H1 (cell line): ENCODE measurements around the gene INTS15. TPM values are rescaled to one million over a fixed set of nuclear protein-coding genes. Genes with fewer than 3 reads are reported as not detected.

ENCODE experiments used
- CTCF ChIA-PET: fragments of 300-600 bp; sonication (Branson Sonifier 250); formaldehyde crosslinking; loops from one replicate; lab custom pipeline; 2021; ENCODE audit not compliant: partially characterized antibody; lab: Charles Lee
- POLR2A ChIA-PET: fragments of 300-600 bp; sonication (Branson Sonifier 250); formaldehyde crosslinking; loops from one replicate; lab custom pipeline; 2021; ENCODE audit warnings: inconsistent platforms; ENCODE audit not compliant: partially characterized antibody; lab: Charles Lee
- DNase-seq, 2 experiments: peaks; one replicate each; pipeline versions ENCODE4 v3.0.0 to v3.0.0-alpha.2; 2010 to 2022; ENCODE audit warnings: low spot score in 2 of 2, low read depth in 1 of 2, mixed read lengths in 1 of 2
- FAIRE-seq: peaks from 2 replicates; lab custom pipeline; 2011; peaks lifted over from hg19 to GRCh38; lab: Jason Lieb, UNC
- H2AFZ ChIP-seq: 2 replicates; pipeline ENCODE4 v1.8.1; 2012; ENCODE audit warnings: low read length, inconsistent platforms
- H2AK5ac ChIP-seq: 2 replicates; pipeline ENCODE4 v1.6.1; 2013; ENCODE audit warnings: low read depth, low read length
- H2BK120ac ChIP-seq: replicated peaks from 2 replicates; pipeline ENCODE3; 2013; ENCODE audit warnings: low read depth, low read length, inconsistent platforms
- H2BK12ac ChIP-seq: 2 replicates; pipeline ENCODE4 v1.6.1; 2013; ENCODE audit warnings: low read depth, low read length
- H2BK15ac ChIP-seq: 2 replicates; pipeline ENCODE4 v1.6.1; 2013; ENCODE audit warnings: low read length
- H2BK20ac ChIP-seq: 2 replicates; pipeline ENCODE4 v1.6.1; 2013; ENCODE audit warnings: low read length
- H2BK5ac ChIP-seq: 2 replicates; pipeline ENCODE4 v1.6.1; 2013; ENCODE audit warnings: low read depth, low read length
- H3K14ac ChIP-seq: 2 replicates; pipeline ENCODE4 v1.6.1; 2013; ENCODE audit warnings: inconsistent platforms; ENCODE audit not compliant: insufficient read length
- H3K18ac ChIP-seq: 2 replicates; pipeline ENCODE4 v1.6.1; 2013; ENCODE audit warnings: low read length; ENCODE audit errors: extremely low read depth
- H3K23ac ChIP-seq: 2 replicates; pipeline ENCODE4 v1.6.1; 2013; ENCODE audit warnings: inconsistent platforms; ENCODE audit not compliant: insufficient read length
- H3K23me2 ChIP-seq: 2 replicates; pipeline ENCODE4 v1.6.1; 2013; ENCODE audit warnings: low read depth, low read length
- H3K27ac ChIP-seq: 2 replicates; pipeline ENCODE4 v1.6.1; 2011; ENCODE audit warnings: low read depth, low read length, inconsistent platforms
- H3K27me3 ChIP-seq, 4 experiments: replicated peaks in 1 of 4; 1 replicate in 1 of 4; 2 replicates in 3 of 4; pipeline versions ENCODE4 v1.6.1 to v1.8.1; 2011 to 2013; ENCODE audit warnings: low read length in 3 of 4, mild to moderate bottlenecking in 3 of 4, inconsistent platforms in 2 of 4, mixed read lengths in 2 of 4, moderate library complexity in 1 of 4; ENCODE audit not compliant: control insufficient read depth in 3 of 4, insufficient read depth in 3 of 4; ENCODE audit errors: extremely low read depth in 1 of 4
- H3K36me3 ChIP-seq, 4 experiments: 2 replicates each; pipeline versions ENCODE4 v1.6.1 to v1.8.1; 2011 to 2013; ENCODE audit warnings: mild to moderate bottlenecking in 4 of 4, low read length in 3 of 4, moderate library complexity in 2 of 4, control low read depth in 1 of 4, inconsistent platforms in 1 of 4; ENCODE audit not compliant: insufficient read depth in 4 of 4, control insufficient read depth in 2 of 4
- H3K4ac ChIP-seq: replicated peaks from 2 replicates; pipeline ENCODE3; 2013; ENCODE audit warnings: low read length, low read depth, mixed read lengths, inconsistent platforms; ENCODE audit not compliant: insufficient read length
- H3K4me1 ChIP-seq, 4 experiments: replicated peaks in 1 of 4; 1 replicate in 1 of 4; 2 replicates in 3 of 4; pipeline versions ENCODE4 v1.6.1 to v1.8.1; 2011 to 2013; ENCODE audit warnings: low read length in 3 of 4, inconsistent platforms in 2 of 4, mixed read lengths in 1 of 4; ENCODE audit not compliant: insufficient read depth in 4 of 4, control insufficient read depth in 3 of 4
- H3K4me2 ChIP-seq, 2 experiments: 2 replicates each; pipeline versions ENCODE4 v1.6.1 to v1.8.1; 2011 to 2013; ENCODE audit warnings: low read depth in 2 of 2, low read length in 2 of 2, control low read depth in 1 of 2, inconsistent platforms in 1 of 2, mild to moderate bottlenecking in 1 of 2; ENCODE audit not compliant: insufficient read depth in 1 of 2
- H3K4me3 ChIP-seq, 4 experiments: fragments of 200-600, 300-600 bp in 1 of 4; sonication (generic), shearing (Covaris generic), sonication (Bioruptor Twin) in 1 of 4; 2 replicates each; pipeline versions ENCODE4 v1.5.1 to v1.8.1; 2011 to 2016; ENCODE audit warnings: low read length in 4 of 4, low read depth in 3 of 4, control low read depth in 2 of 4, inconsistent platforms in 2 of 4, mild to moderate bottlenecking in 2 of 4, mixed read lengths in 1 of 4, moderate library complexity in 1 of 4; ENCODE audit not compliant: insufficient read depth in 2 of 4; ENCODE audit errors: extremely low read depth in 1 of 4
- H3K56ac ChIP-seq: replicated peaks from 2 replicates; pipeline ENCODE3; 2013; ENCODE audit warnings: low read depth, mild to moderate bottlenecking, mixed read lengths, low read length, inconsistent platforms; ENCODE audit not compliant: insufficient read length
- H3K79me1 ChIP-seq: 2 replicates; pipeline ENCODE4 v1.6.1; 2013; ENCODE audit warnings: low read depth, low read length, control low read depth
- H3K79me2 ChIP-seq, 2 experiments: 2 replicates each; pipeline versions ENCODE4 v1.6.1 to v1.8.1; 2012 to 2013; ENCODE audit warnings: low read length in 2 of 2, mild to moderate bottlenecking in 2 of 2, inconsistent platforms in 1 of 2; ENCODE audit not compliant: insufficient read depth in 2 of 2, control insufficient read depth in 1 of 2
- H3K9ac ChIP-seq, 4 experiments: replicated peaks in 1 of 4; 1 replicate in 1 of 4; 2 replicates in 3 of 4; pipeline versions ENCODE4 v1.6.1 to v1.8.1; 2011 to 2013; ENCODE audit warnings: low read depth in 3 of 4, low read length in 3 of 4, control low read depth in 2 of 4, mild to moderate bottlenecking in 2 of 4, moderate library complexity in 2 of 4, inconsistent platforms in 1 of 4; ENCODE audit errors: extremely low read depth in 1 of 4
- H3K9me3 ChIP-seq, 2 experiments: 2 replicates each; pipeline versions ENCODE4 v1.6.1 to v1.8.1; 2012 to 2013; ENCODE audit warnings: mild to moderate bottlenecking in 2 of 2, moderate library complexity in 2 of 2, control low read depth in 1 of 2, inconsistent platforms in 1 of 2, low read depth in 1 of 2, low read length in 1 of 2, mixed read lengths in 1 of 2; ENCODE audit not compliant: insufficient read depth in 2 of 2
- H4K20me1 ChIP-seq, 2 experiments: replicated peaks in 1 of 2; 2 replicates each; pipeline versions ENCODE3 to v1.8.1; 2011 to 2013; ENCODE audit warnings: inconsistent platforms in 2 of 2, low read length in 2 of 2, mild to moderate bottlenecking in 1 of 2; ENCODE audit not compliant: insufficient read depth in 2 of 2, control insufficient read depth in 1 of 2
- H4K5ac ChIP-seq: 2 replicates; pipeline ENCODE4 v1.6.1; 2013; ENCODE audit warnings: low read length, low read depth, mixed read lengths, inconsistent platforms; ENCODE audit not compliant: insufficient read length
- H4K8ac ChIP-seq: 2 replicates; pipeline ENCODE4 v1.8.0; 2013; ENCODE audit warnings: mild to moderate bottlenecking, moderate library complexity, low read length, inconsistent platforms; ENCODE audit not compliant: insufficient read depth; ENCODE audit errors: extremely low read depth
- H4K91ac ChIP-seq: replicated peaks from 2 replicates; pipeline ENCODE3; 2013; ENCODE audit warnings: low read length, mixed read lengths, inconsistent platforms; ENCODE audit not compliant: insufficient read length
- BCL11A ChIP-seq, 2 experiments: IDR thresholded peaks; one replicate each; pipeline ENCODE4 v1.6.1; 2011; ENCODE audit warnings: low read depth in 2 of 2, low read length in 2 of 2, mild to moderate bottlenecking in 2 of 2
- CBX8 ChIP-seq: fragments of 300-800, 300-1000 bp; sonication (generic); IDR thresholded peaks from 2 replicates; pipeline ENCODE4 v1.7.1; 2016; ENCODE audit warnings: low read depth, low read length, borderline replicate concordance
- EP300 ChIP-seq, 2 experiments: IDR thresholded peaks; 1 replicate in 1 of 2; 2 replicates in 1 of 2; pipeline ENCODE4 v1.6.1; 2011 to 2012; ENCODE audit warnings: low read depth in 2 of 2, low read length in 2 of 2, mild to moderate bottlenecking in 2 of 2, borderline replicate concordance in 1 of 2, inconsistent platforms in 1 of 2, moderate library complexity in 1 of 2
- JUN ChIP-seq: IDR thresholded peaks from 2 replicates; pipeline ENCODE4 v1.6.1; 2011; ENCODE audit warnings: low read depth, mild to moderate bottlenecking, improper control_type of control experiment, low read length
- JUND ChIP-seq: IDR thresholded peaks from 2 replicates; pipeline ENCODE4 v1.6.1; 2011; ENCODE audit warnings: mild to moderate bottlenecking, improper control_type of control experiment, low read length
- KDM5A ChIP-seq: fragments of 200-600 bp; IDR thresholded peaks from 2 replicates; pipeline ENCODE4 v1.7.1; 2012; ENCODE audit warnings: mild to moderate bottlenecking, low read length, inconsistent platforms, mixed read lengths
- MAFK ChIP-seq: IDR thresholded peaks from 2 replicates; pipeline ENCODE4 v1.6.1; 2012; ENCODE audit warnings: low read depth, mild to moderate bottlenecking, improper control_type of control experiment, low read length
- PHF8 ChIP-seq: fragments of 200-600 bp; sonication (generic); conservative IDR thresholded peaks from 2 replicates; pipeline ENCODE4 v1.7.1; 2012; ENCODE audit warnings: low read depth, mild to moderate bottlenecking, inconsistent platforms, low read length, moderate library complexity
- RXRA ChIP-seq: IDR thresholded peaks from 2 replicates; pipeline ENCODE4 v1.6.1; 2011; ENCODE audit warnings: low read depth, mild to moderate bottlenecking, low read length, moderate library complexity; ENCODE audit not compliant: insufficient read depth
- SRF ChIP-seq: IDR thresholded peaks from 2 replicates; pipeline ENCODE4 v1.6.1; 2011; ENCODE audit warnings: mild to moderate bottlenecking, low read depth, low read length, moderate library complexity
- WGBS, 2 experiments: shearing (Covaris generic) in 1 of 2; methylation state at CpG; one replicate each; pipeline versions ENCODE4 v1.1.6 to v1.1.7; 2013 to 2015; ENCODE audit warnings: low lambda C conversion rate in 2 of 2, mixed read lengths in 2 of 2, inconsistent platforms in 1 of 2, low coverage in 1 of 2, missing lambda C conversion rate in 1 of 2; ENCODE audit not compliant: insufficient replicate concordance in 2 of 2, insufficient coverage in 1 of 2, insufficient read length in 1 of 2; ENCODE audit errors: extremely low coverage in 1 of 2, missing lambda C conversion rate in 1 of 2; 5-methylcytosine and 5-hydroxymethylcytosine counted together
- polyA plus RNA-seq, 7 experiments: library from polyadenylated mRNA; depleted of rRNA in 3 of 7; stranded (reverse) in 5 of 7; unstranded in 2 of 7; fragments of >200 nt in 5 of 7; fragments of 200-250 nt in 2 of 7; gene quantifications; 1 replicate in 5 of 7; 2 replicates in 1 of 7; 4 replicates in 1 of 7; pipeline versions ENCODE4 v1.2.1 to v1.2.3, GENCODE V29; 2011 to 2013; ENCODE audit warnings: missing spikeins in 2 of 7, mixed read lengths in 2 of 7
- total RNA-seq: library from RNA; stranded (reverse); fragmentation: NEBNext Ultra II Directional; extraction: Animal tissue kit (Norgen Biotek cat#: 25700); gene quantifications from 2 replicates; pipeline ENCODE4 v1.2.1, GENCODE V29; 2021

INTS15 gene
- total and polyA plus RNA-seq, 2 of the 8 experiments (the other 6 are each of a cell fraction or from before 2014, with no cell fraction given): 23.0 to 25.7 TPM

DNA sequence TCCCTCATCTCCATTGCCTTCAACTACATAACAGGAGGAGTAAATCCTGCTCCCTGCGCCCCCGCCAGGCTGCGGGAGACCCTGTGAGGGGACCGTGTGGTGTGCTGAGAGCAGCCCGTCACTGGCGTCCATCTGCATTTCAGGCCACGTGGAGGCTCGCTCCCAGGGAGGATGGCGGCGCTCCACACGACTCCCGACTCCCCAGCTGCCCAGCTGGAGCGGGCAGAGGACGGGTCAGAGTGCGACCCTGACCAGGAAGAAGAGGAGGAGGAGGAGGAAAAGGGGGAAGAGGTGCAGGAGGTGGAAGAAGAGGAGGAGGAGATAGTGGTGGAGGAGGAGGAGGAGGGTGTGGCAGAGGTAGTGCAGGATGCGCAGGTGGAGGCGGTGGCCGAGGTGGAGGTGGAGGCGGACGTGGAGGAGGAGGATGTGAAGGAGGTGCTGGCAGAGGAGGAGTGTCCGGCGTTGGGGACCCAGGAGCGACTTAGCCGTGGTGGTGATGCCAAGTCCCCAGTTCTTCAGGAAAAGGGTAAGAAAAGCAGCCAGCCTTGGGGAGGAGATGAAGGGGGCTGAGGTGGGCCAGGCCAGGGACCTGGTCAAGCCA, 52.5 kb downstream of the INTS15 start:
- no peak overlapping the region for H4K5ac ChIP-seq
- H2AK5ac ChIP-seq: no peak overlapping the region
- POLR2A ChIA-PET: interaction anchor here (1.5 kb wide), 1 partner anchor 87 kb away, joined by 4 read pairs; no protein-coding TSS in a partner anchor
- H3K4me2 ChIP-seq: no peak overlapping the region
- H3K56ac ChIP-seq: no peak overlapping the region
- H3K18ac ChIP-seq: no peak overlapping the region
- H2BK15ac ChIP-seq: no peak overlapping the region
- no peak overlapping the region for H3K4ac ChIP-seq
- no peaks in the 10 kb centered on the region; a peak in 1 of 7 replicates for H3K27me3 ChIP-seq
- H2BK20ac ChIP-seq: no peak overlapping the region
- TF ChIP-seq RXRA: no peak
- no peak for TF ChIP-seq EP300 (IDR thresholded peaks at IDR 0.05; ENCODE audit: borderline replicate concordance in 1 of 2, low read depth in 2 of 2, low read length in 2 of 2)
- no peak for TF ChIP-seq PHF8
- no peak for TF ChIP-seq KDM5A
- TF ChIP-seq MAFK: no peak
- TF ChIP-seq CBX8: no peak
- no peak for TF ChIP-seq JUND
- no peak for TF ChIP-seq BCL11A (IDR thresholded peaks at IDR 0.05; ENCODE audit: low read depth in 2 of 2, low read length in 2 of 2)
- no peak for TF ChIP-seq SRF
- no peak for TF ChIP-seq JUN
- no peak overlapping the region for H3K23ac ChIP-seq
- no peaks in the 10 kb centered on the region for H3K79me2 ChIP-seq
- no peak overlapping the region for H2BK5ac ChIP-seq
- no peak overlapping the region for H2BK12ac ChIP-seq
- H4K8ac ChIP-seq: no peak overlapping the region
- H4K20me1 ChIP-seq: peaks cover 0 to 7% of the 10 kb centered on the region in 2 experiments
- H2AFZ ChIP-seq: no peak overlapping the region
- CTCF ChIA-PET: interaction anchor here (1.0 to 1.4 kb wide), 2 partner anchors 77 to 126 kb away, joined by 3 to 4 read pairs; no protein-coding TSS in a partner anchor
- H3K4me1 ChIP-seq: peaks cover 0 to 3% (median 0%) of the 10 kb centered on the region in 4 experiments; a peak in 3 of 7 replicates
- peaks cover 5% of the 10 kb centered on the region; the same call in 1 of the 2 replicates for H3K79me1 ChIP-seq
- no peak overlapping the region for H4K91ac ChIP-seq
- H3K23me2 ChIP-seq: no peaks in the 10 kb centered on the region
- no peak overlapping the region for H3K9ac ChIP-seq
- WGBS, 2 experiments: 83% methylated on average over 17 of the region's 24 CpGs; no CpG with 5 or more reads in 1 of the 2 experiments
- H2BK120ac ChIP-seq: no peak overlapping the region
- no peak overlapping the region for H3K14ac ChIP-seq
- no peaks in the 10 kb centered on the region for H3K9me3 ChIP-seq
- peaks cover 0 to 10% (median 3%) of the 10 kb centered on the region in 4 experiments; a peak in 4 of 8 replicates for H3K36me3 ChIP-seq
- no peak overlapping the region for H3K27ac ChIP-seq
- FAIRE-seq (no peak), DNase-seq (no peak)
- H3K4me3 ChIP-seq: no peak overlapping the region
